ENCODE measurements around the gene PRPF4.
A peak's percentile ranks its signal among the peaks of the same experiment; 100 is the strongest.

PRPF4 gene

DNA sequence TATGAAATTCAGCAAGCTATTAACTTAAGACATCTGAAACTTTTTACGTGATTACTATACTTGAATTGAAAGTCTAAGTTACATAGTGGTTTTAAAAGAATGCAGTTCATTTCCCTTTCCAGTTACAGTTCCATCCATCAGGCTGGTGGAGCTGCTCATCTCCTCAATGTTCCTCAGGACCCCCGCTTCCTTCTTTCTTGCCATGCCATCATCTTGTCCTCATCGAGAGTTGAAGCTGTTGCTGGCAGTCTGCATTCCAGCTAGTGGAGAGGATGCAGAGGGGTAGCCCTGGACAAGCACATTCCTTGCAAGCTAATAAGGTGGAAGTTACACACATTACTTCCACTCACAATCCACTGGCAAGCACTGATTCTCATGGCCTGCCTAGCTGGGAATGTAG is 36.5 kb downstream of the PRPF4 start:
- DNase-seq (ENCODE audit: low read depth in 2 of 2), result no peak

- DNase-seq (ENCODE audit: low read depth in 2 of 2), result no peak
Measured at GRCh38 chr9:113313261-113313660, 37.8 kb downstream of the PRPF4 start.

- DNase-seq (ENCODE audit: low read depth in 2 of 2), result no peak
Measured at GRCh38 chr9:113315231-113315630, 39.8 kb downstream of the PRPF4 start.

DNA sequence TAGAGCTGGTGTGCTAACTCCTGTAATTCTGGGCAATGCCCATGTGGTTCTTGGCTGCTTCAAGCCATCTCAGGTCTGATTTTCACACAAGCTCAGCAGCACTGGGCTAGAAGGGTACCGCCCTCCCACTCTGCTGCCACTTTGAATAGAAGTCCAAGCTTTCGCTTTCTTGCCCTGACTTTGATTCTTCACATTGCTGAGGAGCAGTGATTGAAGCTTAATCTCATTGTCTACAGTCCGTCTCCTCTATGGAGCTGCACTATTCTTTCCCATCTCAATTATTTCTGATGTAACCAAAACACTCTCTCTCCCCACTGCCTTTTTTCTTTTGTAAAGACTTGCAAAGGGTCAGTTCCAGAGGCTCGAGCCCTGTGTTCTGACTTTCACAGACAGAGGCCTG is 40.6 kb downstream of the PRPF4 start:
- no peak for DNase-seq (ENCODE audit: low read depth in 2 of 2)

GRCh38 chr9:113317777-113318176 is 42.3 kb downstream of the PRPF4 start:
- DNase-seq (ENCODE audit: low read depth in 2 of 2), result no peak

GRCh38 chr9:113319054-113319453 is 43.6 kb downstream of the PRPF4 start:
- no peak for DNase-seq (ENCODE audit: low read depth in 2 of 2)

DNA sequence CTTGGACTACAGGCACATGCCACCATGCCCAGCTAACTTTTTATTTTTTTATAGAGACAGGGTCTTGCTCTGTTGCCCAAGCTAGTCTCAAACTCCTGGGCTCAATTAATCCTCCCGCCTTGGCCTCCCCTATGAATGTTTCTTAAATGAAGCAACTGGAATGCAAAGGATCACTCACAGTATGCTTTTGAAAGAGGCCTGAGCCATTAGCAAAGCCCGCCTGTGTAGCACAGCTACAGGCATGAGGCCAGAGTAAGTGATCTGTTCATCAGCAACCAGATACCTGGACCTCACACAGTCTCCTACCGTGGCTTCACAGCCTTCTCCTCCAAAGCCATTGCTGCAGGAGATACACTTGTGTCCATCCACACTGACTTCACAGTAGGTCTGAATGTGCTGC is 44.6 kb downstream of the PRPF4 start:
- DNase-seq (ENCODE audit: low read depth in 2 of 2), result no peak

GRCh38 chr9:113322671-113323070 is 47.2 kb downstream of the PRPF4 start:
- no peak for DNase-seq (ENCODE audit: low read depth in 2 of 2)

DNA sequence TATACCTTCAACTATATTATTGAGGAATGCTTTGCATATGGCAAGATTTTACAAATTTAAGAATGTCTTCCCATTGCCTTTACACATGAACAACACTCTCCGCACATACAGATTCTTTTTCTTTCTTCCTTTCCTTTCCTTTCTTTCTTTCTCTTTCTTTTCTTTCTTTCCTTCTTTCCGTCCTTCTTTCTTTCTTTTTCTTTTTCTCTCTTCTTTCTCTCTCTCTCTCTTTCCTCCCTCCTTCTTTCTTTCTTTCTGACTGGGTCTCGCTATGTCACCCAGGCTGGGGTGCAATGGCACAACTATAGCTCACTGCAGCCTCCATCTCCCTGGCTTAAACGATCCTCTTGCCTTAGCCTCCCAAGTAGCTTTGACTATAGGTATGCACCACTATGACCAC is 50.8 kb downstream of the PRPF4 start:
- no peak for DNase-seq (ENCODE audit: low read depth in 2 of 2)

DNA sequence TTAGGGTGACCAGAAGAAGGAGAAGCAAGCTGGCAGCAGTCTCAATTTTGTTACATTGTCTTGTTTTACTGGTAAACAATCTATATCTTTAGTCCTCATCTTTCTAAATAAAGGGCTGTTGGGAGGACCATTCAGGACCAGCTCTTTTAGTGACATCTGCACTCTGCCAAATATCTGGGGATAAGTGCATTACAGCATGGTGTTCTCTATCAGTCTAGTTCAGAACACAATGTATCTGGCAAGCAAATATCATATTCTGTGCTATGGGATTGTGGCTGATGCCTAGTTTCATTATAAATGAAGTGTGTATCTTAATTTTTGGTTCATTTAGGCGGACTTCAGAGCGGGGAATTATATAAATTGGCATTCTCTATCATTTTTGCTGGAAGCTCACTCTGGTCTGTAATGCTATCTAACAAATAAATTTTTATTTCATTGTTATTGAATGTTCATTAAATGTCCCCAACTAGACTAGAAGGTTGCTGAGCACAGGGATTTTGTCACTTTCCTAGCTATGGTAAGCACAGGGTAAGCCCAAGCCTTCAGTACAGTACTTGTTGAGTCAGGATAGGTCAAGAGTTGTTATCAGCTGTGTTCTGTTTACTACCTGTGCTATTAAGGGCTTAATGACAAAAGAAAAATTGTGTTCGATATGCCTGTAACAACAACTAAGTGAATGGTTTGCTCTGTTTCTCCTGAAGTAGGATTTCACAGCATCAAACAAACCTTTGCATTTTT is 52.8 kb downstream of the PRPF4 start:
- DNase-seq (ENCODE audit: low read depth in 2 of 2), result no peak

DNA sequence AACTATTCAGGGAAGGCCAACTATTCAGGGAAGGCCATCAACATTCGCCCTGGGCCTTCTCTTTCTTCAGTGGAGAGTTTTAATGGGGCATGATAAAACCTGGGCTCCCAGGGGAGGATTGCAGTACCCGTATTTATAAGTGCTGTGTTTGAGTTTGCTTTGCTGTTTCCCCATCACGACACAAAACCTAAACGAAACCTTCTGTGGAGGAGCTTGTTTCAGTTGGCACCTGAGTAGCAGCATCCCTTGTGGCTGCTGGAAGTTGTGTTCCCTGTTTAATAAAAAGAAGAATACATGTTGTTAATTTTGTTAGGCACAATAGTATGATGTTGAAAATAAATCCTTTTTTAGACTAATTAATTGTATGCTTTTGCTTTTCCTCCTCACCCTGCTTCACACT is 56.3 kb downstream of the PRPF4 start:
- no peak for DNase-seq (ENCODE audit: low read depth in 2 of 2)

DNA sequence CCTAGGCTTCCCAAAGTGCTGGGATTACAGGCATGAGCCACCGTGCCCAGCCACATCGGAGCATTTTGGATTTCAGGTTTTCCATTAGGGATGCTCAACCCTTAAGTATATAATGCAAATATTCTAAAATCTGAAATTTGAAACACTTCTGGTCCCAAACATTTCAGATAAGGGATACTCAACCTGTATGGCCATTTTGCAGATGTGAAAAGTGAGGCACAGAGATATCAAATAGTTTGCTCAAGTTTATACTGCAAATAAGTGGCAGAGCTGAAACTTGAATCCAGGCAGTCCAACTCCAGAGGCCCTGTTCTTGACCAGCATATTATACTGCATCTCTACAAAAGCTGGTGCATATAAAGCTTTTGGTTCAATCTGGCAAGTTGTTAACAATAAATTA is 62.3 kb downstream of the PRPF4 start:
- no peak for DNase-seq (ENCODE audit: low read depth in 2 of 2)

- DNase-seq (ENCODE audit: low read depth in 2 of 2), result peak; percentile 60 to 69
Measured at GRCh38 chr9:113340011-113340699, 64.7 kb downstream of the PRPF4 start, which contains the start of gene WDR31. TSS of gene WDR31 (minus strand) at chr9:113340275. CDS start at chr9:113332022, 8,253 bp downstream.

GRCh38 chr9:113341712-113342410 is 66.4 kb downstream of the PRPF4 start:
- no peak for DNase-seq (ENCODE audit: low read depth in 2 of 2)

Measured in stimulated activated CD8-positive, alpha-beta memory T cell treated with anti-CD3 and anti-CD28 coated beads, Interleukin-2, amount 100 ng/mL, for 1 hour (primary cell).